CD4-positive, alpha-beta T cell treated with Interleukin-6 for 4 hours (primary cell): ENCODE measurements around the gene FILIP1L.
"Not testable (repeated sequence)": the region's sequence is repeated elsewhere in the genome, so short reads cannot be mapped to it uniquely, and the experiment has no call there.

ENCODE experiments used
- DNase-seq: peaks from one replicate; pipeline ENCODE4 v3.0.0-alpha.2; 2020; ENCODE audit warnings: mixed read lengths

The FILIP1L gene

GRCh38 chr3:99858469-99858868, 255.8 kb downstream of the FILIP1L start:
- DNase-seq = no peak

- DNase-seq = no peak
Observed at GRCh38 chr3:99857278-99857677, 257.0 kb downstream of the FILIP1L start.

DNA sequence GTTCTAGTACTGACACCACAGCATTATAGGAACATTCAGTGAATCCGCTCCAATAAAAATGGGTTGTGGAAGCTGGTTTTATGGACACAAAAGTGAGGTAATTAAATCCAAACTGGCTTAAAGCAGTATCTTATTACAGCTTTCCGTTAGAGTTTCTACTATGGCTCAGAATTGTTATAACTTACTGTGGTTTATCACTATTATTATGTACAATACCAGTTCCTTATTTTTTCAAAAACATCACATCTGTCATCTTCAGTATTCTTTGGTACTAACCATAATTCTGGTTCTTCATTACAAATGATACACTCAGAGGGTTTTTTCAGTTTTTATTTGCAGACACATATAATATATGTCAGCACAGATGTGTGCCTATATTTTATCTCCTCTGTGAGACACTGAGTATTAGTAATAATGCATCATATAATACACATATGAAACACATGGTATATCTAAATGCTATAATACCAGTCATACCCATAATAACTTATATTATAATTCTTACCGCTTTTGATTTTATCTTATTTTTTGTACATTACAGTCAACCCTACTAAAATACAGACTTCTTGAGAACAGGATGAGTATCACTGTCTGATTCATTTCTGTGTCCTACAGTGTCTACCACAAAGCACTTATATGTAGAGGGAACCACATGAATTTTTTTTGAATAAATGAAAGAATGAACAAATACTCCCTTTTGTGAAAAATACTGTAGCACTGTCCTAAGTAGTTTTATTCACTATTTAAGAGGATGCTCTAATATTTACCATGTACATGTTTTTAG, 257.7 kb downstream of the FILIP1L start:
- DNase-seq = no peak

- no peak for DNase-seq
Observed at GRCh38 chr3:99855900-99856299, 258.4 kb downstream of the FILIP1L start.

- no peak for DNase-seq
Observed at GRCh38 chr3:99854756-99855298, 259.5 kb downstream of the FILIP1L start.

GRCh38 chr3:99852851-99853250, 261.4 kb downstream of the FILIP1L start:
- DNase-seq = no peak

DNA sequence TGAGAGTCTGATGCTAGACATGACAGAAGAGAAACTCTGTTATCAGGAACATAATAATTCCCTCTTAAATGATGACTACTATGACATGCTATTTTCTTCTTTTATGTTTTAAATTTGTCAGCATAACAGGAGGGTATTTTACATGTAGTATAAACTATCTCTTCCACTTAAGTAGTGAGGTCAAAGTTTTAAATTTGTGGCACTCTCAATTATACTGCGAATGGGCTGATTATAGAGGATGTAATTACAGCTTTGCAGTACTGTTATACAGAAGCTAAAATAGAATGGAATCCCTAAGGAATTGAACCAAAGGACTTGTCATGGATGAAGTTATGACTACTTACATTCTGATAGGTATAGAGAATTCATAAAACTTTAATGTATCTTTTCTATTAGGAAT, 262.3 kb downstream of the FILIP1L start:
- no peak for DNase-seq

DNA sequence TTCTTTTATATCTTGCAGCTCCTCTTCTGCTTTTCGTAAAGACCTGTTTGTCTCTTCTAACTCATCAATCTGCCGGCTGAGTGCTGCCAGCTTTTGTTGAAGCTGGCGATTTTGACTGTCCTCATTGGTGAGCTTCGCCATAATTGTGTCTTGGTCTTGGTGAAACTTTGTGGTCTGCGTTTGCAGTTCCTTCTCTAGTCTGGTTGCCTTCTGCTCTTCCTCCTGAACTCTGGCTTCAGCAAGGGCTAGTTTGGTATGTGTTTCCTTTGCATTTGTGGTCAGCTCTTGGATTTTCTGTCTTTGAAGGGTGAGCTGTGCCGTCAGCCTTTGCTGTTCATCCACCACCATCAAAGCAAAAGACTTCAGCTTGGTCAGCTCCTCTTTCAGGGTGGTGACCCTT, 263.7 kb downstream of the FILIP1L start:
- DNase-seq = no peak

DNA sequence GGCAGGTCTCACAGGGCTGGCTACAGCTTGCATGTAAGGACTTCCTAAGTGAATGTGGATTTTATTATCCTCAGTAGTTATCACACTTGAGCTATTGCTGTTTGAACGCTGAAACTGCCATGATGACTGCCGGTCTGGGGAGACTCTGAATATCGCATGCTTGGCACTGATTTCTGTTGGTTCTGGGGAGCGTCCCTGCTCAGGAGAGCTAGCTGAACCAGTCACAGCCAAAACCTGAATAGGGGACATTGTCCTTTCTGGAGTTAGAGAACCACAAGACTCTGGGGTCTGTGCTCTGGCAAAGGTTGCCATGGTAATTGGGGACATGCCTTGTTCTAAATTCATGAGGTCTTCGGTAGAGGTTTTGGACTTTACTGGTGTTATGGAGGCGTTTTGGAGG, 265.9 kb downstream of the FILIP1L start:
- DNase-seq = no peak

DNA sequence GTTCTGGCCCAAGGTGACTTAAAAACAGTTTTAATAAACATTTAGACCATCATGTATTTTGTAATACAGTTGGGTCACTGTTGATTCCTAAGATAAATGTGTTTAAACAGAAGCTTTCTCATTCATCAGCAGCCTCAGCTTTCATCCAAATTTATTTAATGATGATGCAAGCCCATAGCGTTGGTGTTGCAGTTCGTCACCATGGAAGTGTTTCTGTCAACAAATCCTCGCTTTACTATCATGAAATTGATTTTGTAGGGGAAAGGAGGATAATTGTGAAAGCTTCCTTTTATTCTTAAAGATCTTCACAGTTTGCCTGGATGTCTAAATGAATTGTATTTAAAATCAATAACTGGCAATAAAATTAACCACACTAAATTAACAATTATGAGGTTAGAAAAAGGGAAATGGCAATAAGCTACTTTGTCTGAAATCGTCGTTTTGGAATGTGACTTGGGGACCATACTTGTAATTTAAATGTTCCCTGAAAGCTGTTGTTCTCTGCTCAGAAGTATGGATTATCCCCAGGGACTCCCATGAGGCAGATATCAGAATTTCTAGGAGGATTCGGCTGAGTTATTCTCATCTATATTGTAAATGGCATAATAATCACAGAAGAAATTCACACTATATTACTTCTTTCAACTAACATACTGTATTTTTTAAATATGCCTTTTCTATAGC, 267.7 kb downstream of the FILIP1L start:
- DNase-seq = no peak

- no peak for DNase-seq
Observed at GRCh38 chr3:99845999-99846398, 268.3 kb downstream of the FILIP1L start.

GRCh38 chr3:99845331-99845730, 269.0 kb downstream of the FILIP1L start:
- DNase-seq = no peak

DNA sequence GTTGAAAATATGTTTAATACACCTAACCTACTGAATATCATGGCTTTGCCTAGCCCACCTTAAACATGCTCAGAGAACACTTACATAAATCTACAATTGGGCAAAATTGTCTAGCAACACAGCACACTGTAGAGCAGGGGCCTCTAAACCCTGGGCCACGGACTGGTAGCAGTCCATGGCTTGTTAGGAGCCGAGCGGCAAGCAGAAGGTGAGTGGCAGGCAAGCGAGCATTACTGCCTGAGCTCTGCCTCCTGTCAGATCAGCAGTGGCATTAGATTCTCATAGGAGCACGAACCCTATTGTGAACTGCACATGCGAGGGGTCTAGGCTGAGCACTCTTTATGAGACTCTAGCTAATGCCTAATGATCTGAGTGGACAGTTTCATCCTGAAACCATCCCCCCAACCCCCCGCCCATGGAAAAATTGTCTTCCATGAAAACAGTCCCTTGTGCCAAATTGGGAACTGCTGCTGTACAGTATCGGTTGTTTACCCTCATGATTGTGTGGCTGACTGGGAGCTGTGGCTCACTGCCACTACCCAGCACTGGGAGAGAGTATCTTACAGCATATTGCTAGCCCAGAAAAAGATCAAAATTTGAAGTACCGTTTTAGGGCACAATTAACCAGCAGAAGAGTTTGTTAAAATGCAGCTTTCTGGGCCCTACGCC, 270.6 kb downstream of the FILIP1L start:
- DNase-seq = no peak

GRCh38 chr3:99842826-99843589, 271.3 kb downstream of the FILIP1L start:
- DNase-seq = no peak

- DNase-seq = not testable (repeated sequence)
Observed at GRCh38 chr3:99841949-99842348, 272.4 kb downstream of the FILIP1L start.

- no peak for DNase-seq
Observed at GRCh38 chr3:99839613-99840012, 274.7 kb downstream of the FILIP1L start.

DNA sequence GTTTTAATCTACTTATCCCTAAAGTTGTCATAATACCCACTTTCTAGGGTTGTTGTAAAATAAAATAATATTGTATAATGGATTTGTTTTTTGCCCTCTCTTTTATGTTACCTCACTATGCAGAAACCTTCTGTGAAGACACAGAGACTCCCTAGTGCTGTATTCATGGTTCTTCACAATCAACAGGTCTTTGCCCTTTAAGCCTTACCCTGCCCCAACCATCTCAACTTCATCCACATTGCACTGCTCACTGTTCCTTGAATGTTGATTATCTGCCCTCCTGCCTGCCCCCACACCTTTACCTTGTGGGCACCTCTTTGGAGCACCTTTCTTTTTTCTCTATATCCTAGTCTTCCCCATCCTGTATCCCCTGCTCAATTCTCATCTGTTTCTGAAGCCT, 275.5 kb downstream of the FILIP1L start:
- no peak for DNase-seq

DNA sequence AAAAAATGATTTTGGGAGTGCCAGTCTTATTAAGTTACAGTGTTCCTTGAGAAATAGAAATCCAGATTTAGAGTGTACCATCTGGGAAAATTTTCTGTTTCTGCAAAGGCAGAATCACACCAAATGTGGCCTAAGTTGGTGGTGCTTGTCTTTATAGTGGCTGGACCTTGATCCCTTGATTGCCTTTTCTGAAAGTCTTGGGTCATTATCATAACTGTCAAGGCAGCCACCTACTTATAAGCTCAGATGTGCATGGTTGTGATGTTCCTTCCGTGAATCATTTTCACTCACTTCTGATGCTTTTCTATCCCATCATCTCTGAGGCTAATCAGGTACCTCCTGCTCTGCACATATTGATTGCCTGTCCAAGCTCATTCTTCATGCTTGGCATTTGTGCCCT, 276.6 kb downstream of the FILIP1L start:
- DNase-seq = no peak

- no peak for DNase-seq
Observed at GRCh38 chr3:99836681-99837080, 277.6 kb downstream of the FILIP1L start.

GRCh38 chr3:99834211-99834957, 279.9 kb downstream of the FILIP1L start:
- DNase-seq = no peak

GRCh38 chr3:99833617-99834205, 280.6 kb downstream of the FILIP1L start:
- no peak for DNase-seq

DNA sequence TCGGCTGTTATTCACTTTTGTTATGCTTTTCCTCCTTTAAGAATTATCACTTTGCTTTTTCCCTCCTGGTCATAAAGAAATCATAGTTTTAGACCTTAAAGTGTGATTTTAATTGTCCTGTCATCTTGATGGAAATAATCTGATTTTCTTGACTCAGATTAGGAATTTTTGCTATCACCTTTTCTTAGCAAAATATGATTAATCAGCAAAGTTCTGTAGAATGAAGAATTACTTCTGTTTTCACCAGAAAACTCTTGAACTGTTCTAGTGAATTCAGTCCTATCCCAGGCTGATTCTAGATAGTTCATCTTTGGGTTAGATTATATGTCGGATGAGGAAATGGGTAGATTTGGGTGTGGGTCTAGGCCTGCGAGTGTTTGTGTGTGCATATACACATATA, 284.5 kb downstream of the FILIP1L start:
- no peak for DNase-seq
